Vagina (tissue), 2 donors: ENCODE data around the gene C4orf17.

ENCODE experiments used
- CTCF ChIP-seq, 3 experiments: fragments of 450-650 bp in 2 of 3; fragments of 200-600 bp in 1 of 3; sonication (generic) in 1 of 3; IDR thresholded peaks; one replicate each; pipeline ENCODE4 v1.5.1; 2017 to 2019; ENCODE audit warnings: antibody characterized with exemption in 3 of 3, mild to moderate bottlenecking in 2 of 3, moderate library complexity in 2 of 3
- POLR2A ChIP-seq, 2 donors: fragments of 450-650 bp; IDR thresholded peaks; one replicate each; pipeline ENCODE4 v1.6.1; 2017; ENCODE audit warnings: antibody characterized with exemption in 2 of 2, mild to moderate bottlenecking in 2 of 2, moderate library complexity in 2 of 2
- POLR2AphosphoS5 ChIP-seq, 2 donors: sonication (generic); formaldehyde crosslinking; IDR thresholded peaks; one replicate each; pipeline ENCODE4 v1.9.0; 2017; ENCODE audit warnings: antibody characterized with exemption in 2 of 2, mild to moderate bottlenecking in 2 of 2, low read depth in 1 of 2; ENCODE audit not compliant: insufficient read depth in 1 of 2

- TF ChIP-seq CTCF (IDR thresholded peaks at IDR 0.05) (peak; percentile 52 to 70 (median 69)), POLR2A (IDR thresholded peaks at IDR 0.05) (no peak), POLR2AphosphoS5 (IDR thresholded peaks at IDR 0.05; ENCODE audit: insufficient read depth in 1 of 2, low read depth in 1 of 2) (peak in 1 of 2 donors; percentile 52)
Observed at GRCh38 chr4:99462875-99463464, 47.9 kb upstream of the C4orf17 start.
